Fibroblast of villous mesenchyme (primary cell): Measurements from ENCODE around the gene CHKB. TPM values are rescaled to one million over a fixed set of nuclear protein-coding genes. Genes with fewer than 3 reads are reported as not detected.

ENCODE experiments used
- DNase-seq: peaks from one replicate; pipeline ENCODE4 v3.0.0-alpha.2; 2010; ENCODE audit warnings: low read depth
- H3K4me3 ChIP-seq: 2 replicates; pipeline ENCODE4 v1.5.1; 2011; ENCODE audit warnings: low read depth, mild to moderate bottlenecking, low read length
- CTCF ChIP-seq: IDR thresholded peaks from 2 replicates; pipeline ENCODE4 v1.5.1; 2012; ENCODE audit warnings: low read depth, mild to moderate bottlenecking, low read length; ENCODE audit not compliant: insufficient read depth
- total RNA-seq: library from RNA; depleted of rRNA; stranded (reverse); fragments of >200 nt; gene quantifications from 2 replicates; pipeline ENCODE4 v1.2.3, GENCODE V29; 2012

The CHKB gene
- total RNA-seq, 1 donor, result 18.1 TPM

- no peak for TF ChIP-seq CTCF
- DNase-seq, result no peak
- H3K4me3 ChIP-seq, result no peak overlapping the region
Observed at GRCh38 chr22:50572965-50573364, 9.7 kb downstream of the CHKB start.

DNA sequence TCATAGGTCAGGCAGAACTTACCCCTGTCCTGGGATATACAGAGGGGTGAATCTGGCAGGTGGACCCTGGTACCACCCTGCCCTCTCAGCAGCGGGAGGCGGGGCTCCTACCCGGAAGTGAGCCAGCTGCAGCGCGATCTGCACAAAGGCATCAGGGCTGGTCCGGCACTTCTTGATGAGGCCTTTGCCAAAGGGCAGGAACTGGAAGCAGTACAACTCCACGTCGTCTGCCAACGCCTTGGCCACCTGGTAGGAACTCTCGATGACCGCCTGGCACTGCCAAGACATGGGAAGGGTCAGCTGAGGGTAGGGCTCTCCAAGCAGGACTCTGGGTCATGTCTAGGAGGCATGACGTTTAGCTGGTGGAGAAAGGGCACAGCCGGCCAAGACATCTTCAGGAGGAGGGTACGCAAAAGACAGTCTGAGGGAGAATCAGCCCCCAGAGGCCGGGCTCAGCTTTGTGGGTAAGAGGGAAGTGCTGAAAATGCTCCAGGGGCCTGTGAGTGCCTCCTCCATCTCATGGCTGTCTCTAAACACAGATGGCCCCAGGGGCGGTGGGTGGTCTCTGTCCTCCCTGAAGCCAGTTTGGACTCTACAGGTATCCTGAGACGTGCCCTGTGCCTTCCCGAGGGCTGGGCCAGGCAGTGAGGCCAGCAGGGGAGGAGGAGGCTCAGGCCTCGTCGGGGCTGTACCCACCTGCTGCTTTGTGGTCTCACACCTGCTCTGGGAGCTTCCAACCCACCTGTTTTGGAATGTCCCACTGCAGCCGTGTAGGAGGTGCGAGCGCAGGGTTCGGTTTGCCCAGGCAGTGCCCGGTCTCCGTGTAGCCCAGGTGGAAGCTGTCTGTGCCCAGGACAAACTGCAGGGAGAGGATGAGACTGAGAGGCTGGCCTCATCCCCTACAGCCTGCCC lies 11.1 kb downstream of the CHKB start:
- no peak for DNase-seq
- H3K4me3 ChIP-seq, result no peak overlapping the region
- no peak for TF ChIP-seq CTCF

DNA sequence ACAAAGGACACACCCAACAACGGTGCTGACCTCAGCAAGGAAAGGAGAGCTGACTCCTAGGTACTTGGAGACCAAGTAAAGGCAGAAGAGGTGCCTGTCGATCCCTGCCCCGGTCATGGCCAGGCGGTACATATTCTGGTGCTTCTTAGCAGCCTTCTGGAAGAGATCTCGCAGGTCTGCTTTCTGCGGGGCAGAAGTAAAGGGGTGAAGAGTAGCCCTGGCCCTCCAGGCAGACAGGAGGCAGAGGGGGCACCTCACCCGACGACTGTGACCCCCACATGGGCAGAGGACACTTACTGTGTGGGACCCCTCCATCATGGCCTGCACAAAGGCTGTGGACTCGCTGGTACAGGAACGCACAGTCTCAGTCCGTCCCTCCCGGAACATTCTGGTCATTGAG lies 11.8 kb downstream of the CHKB start:
- TF ChIP-seq CTCF, result no peak
- no peak for DNase-seq
- H3K4me3 ChIP-seq, result no peak overlapping the region

- TF ChIP-seq CTCF, result no peak
- no peak for DNase-seq
- H3K4me3 ChIP-seq, result no peak overlapping the region
Observed at GRCh38 chr22:50569896-50570535, 12.6 kb downstream of the CHKB start.

- no peak for DNase-seq
- no peak for TF ChIP-seq CTCF
- no peak overlapping the region for H3K4me3 ChIP-seq
Observed at GRCh38 chr22:50569041-50569459, 13.6 kb downstream of the CHKB start.

DNA sequence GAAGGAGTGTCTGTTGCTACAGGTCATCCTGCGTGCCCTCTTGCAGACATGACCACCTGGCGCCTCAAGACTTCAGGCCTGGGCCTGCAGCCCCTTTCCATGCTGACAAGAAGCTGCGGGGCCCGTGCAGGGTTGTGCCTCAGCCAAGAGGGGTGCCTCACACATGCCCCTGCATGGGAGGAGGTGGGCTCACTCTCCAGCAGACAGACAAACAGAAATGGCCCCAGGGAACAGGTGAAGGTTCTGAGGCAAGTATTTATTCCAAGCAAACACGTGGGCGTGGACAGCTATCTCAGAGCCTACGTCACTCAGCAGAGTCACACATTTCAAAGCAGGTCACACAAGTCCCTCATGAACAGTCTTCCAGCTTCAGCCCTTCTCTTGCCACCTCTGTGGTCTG lies 14.0 kb downstream of the CHKB start:
- no peak for TF ChIP-seq CTCF
- no peak for DNase-seq
- no peak overlapping the region for H3K4me3 ChIP-seq
